ENCODE data around the gene TMEM248.

TMEM248 gene

GRCh38 chr7:66920769-66921395 lies at the start of gene TMEM248:
Gene TMEM248, plus strand, starts transcription at chr7:66921225. Its CDS starts 20,641 bp downstream, at chr7:66941866.
- peak; percentile 86 for ATAC-seq

GRCh38 chr7:66873476-66873875 lies 47.5 kb upstream of the TMEM248 start:
- no peak for ATAC-seq
- no peak for TF ChIP-seq GLIS3 (CRISPR knock-in tag; IDR thresholded peaks at IDR 0.05)
- TF ChIP-seq CSRNP3 (CRISPR knock-in tag; IDR thresholded peaks at IDR 0.05), result no peak
- TF ChIP-seq SNAI2 (CRISPR knock-in tag; IDR thresholded peaks at IDR 0.05), result no peak
- TF ChIP-seq ZNF565 (CRISPR knock-in tag; conservative IDR thresholded peaks at IDR 0.05; ENCODE audit: low read depth), result no peak
- TF ChIP-seq ZNF8 (CRISPR knock-in tag; IDR thresholded peaks at IDR 0.05), result no peak
- TF ChIP-seq PPARA (CRISPR knock-in tag; IDR thresholded peaks at IDR 0.05; ENCODE audit: borderline replicate concordance), result no peak
- TF ChIP-seq TSHZ2 (CRISPR knock-in tag; IDR thresholded peaks at IDR 0.05), result no peak
- TF ChIP-seq PATZ1 (CRISPR knock-in tag; IDR thresholded peaks at IDR 0.05; ENCODE audit: borderline replicate concordance), result no peak
- no peak for TF ChIP-seq TOX (CRISPR knock-in tag; IDR thresholded peaks at IDR 0.05; ENCODE audit: borderline replicate concordance)
- TF ChIP-seq CREB5 (CRISPR knock-in tag; IDR thresholded peaks at IDR 0.05; ENCODE audit: low read depth), result no peak
- no peak for TF ChIP-seq ZFP3 (CRISPR knock-in tag; IDR thresholded peaks at IDR 0.05)
- no peak for TF ChIP-seq ESRRG (CRISPR knock-in tag; IDR thresholded peaks at IDR 0.05)
- no peak for TF ChIP-seq POU6F1 (CRISPR knock-in tag; IDR thresholded peaks at IDR 0.05; ENCODE audit: borderline replicate concordance, low read depth)
- no peak for TF ChIP-seq OSR1 (CRISPR knock-in tag; IDR thresholded peaks at IDR 0.05)
- TF ChIP-seq ISL1 (CRISPR knock-in tag; IDR thresholded peaks at IDR 0.05), result no peak
- no peak for TF ChIP-seq ZNF70 (CRISPR knock-in tag; IDR thresholded peaks at IDR 0.05)
- TF ChIP-seq RARB (CRISPR knock-in tag; IDR thresholded peaks at IDR 0.05), result no peak
- no peak for TF ChIP-seq ARNTL (CRISPR knock-in tag; IDR thresholded peaks at IDR 0.05; ENCODE audit: borderline replicate concordance, low read depth)
- no peak for TF ChIP-seq TCF4 (CRISPR knock-in tag; IDR thresholded peaks at IDR 0.05; ENCODE audit: borderline replicate concordance)
- no peak for TF ChIP-seq CSDC2 (CRISPR knock-in tag; IDR thresholded peaks at IDR 0.05)

More at GRCh38 chr7:66920769-66921395, at the start of gene TMEM248:
- TF ChIP-seq TCF4 (CRISPR knock-in tag; IDR thresholded peaks at IDR 0.05; ENCODE audit: borderline replicate concordance) (peak; percentile 12; the same call in 1 of the 2 replicates), GLIS3 (CRISPR knock-in tag; IDR thresholded peaks at IDR 0.05) (no peak), TSHZ2 (CRISPR knock-in tag; IDR thresholded peaks at IDR 0.05) (peak; percentile 60; the same call in 1 of the 2 replicates), ARNTL (CRISPR knock-in tag; IDR thresholded peaks at IDR 0.05; ENCODE audit: borderline replicate concordance, low read depth) (no peak), ZFP3 (CRISPR knock-in tag; IDR thresholded peaks at IDR 0.05) (peak; percentile 36; the same call in 1 of the 2 replicates)
